ENCODE data around the gene ARL14. TPM values are rescaled to one million over a fixed set of nuclear protein-coding genes. Genes with fewer than 3 reads are reported as not detected.

ARL14 gene
- total and polyA plus RNA-seq, 11 donors, result not detected

- Histone ChIP-seq H3K27ac (no peak overlapping the region), H3K4me1 (no peaks in the 10 kb centered on the region), H3K9me3 (no peaks in the 10 kb centered on the region), H3K27me3 (no peaks in the 10 kb centered on the region), H3K36me3 (no peaks in the 10 kb centered on the region), H3K4me3 (no peak overlapping the region)
- TF ChIP-seq POLR2A (IDR thresholded peaks at IDR 0.05) (no peak), CTCF (IDR thresholded peaks at IDR 0.05) (no peak)
- no peak for DNase-seq
- ATAC-seq, result no peak
- intact Hi-C loops (cut with DNase I), result no loop called here
These were observed 9.5 kb upstream of the ARL14 start for GRCh38 chr3:160667452-160667851.

GRCh38 chr3:160668454-160668853 lies 8.5 kb upstream of the ARL14 start:
- no peaks in the 10 kb centered on the region for H3K4me1 ChIP-seq
- no peaks in the 10 kb centered on the region for H3K9me3 ChIP-seq
- no peak for ATAC-seq
- no peaks in the 10 kb centered on the region for H3K27me3 ChIP-seq
- no peak overlapping the region for H3K27ac ChIP-seq
- no peak for DNase-seq
- no peaks in the 10 kb centered on the region for H3K36me3 ChIP-seq
- TF ChIP-seq CTCF (IDR thresholded peaks at IDR 0.05) (no peak), POLR2A (IDR thresholded peaks at IDR 0.05) (no peak)
- intact Hi-C loops (cut with DNase I), result no loop called here
- no peak overlapping the region for H3K4me3 ChIP-seq

- Histone ChIP-seq H3K27me3 (no peaks in the 10 kb centered on the region), H3K27ac (no peak overlapping the region), H3K4me3 (no peak overlapping the region), H3K4me1 (no peaks in the 10 kb centered on the region), H3K9me3 (no peaks in the 10 kb centered on the region), H3K36me3 (no peaks in the 10 kb centered on the region)
- DNase-seq (no peak), ATAC-seq (no peak)
- intact Hi-C loops (cut with DNase I), result no loop called here
- 78 to 86% (median 83%) methylated on average over 6 of the region's 6 CpGs for WGBS, 4 donors
- TF ChIP-seq POLR2A (IDR thresholded peaks at IDR 0.05) (no peak), CTCF (IDR thresholded peaks at IDR 0.05) (no peak)
These were observed 5.7 kb upstream of the ARL14 start for GRCh38 chr3:160671231-160671630.

GRCh38 chr3:160671995-160672394 lies 5.0 kb upstream of the ARL14 start:
- H3K9me3 ChIP-seq, result no peaks in the 10 kb centered on the region
- H3K27ac ChIP-seq, result no peak overlapping the region
- H3K36me3 ChIP-seq, result no peaks in the 10 kb centered on the region
- intact Hi-C loops (cut with DNase I), result no loop called here
- 83 to 90% (median 86%) methylated on average over 2 of the region's 2 CpGs for WGBS, 4 donors
- no peak overlapping the region for H3K4me3 ChIP-seq
- no peaks in the 10 kb centered on the region for H3K27me3 ChIP-seq
- ATAC-seq (no peak), DNase-seq (no peak)
- TF ChIP-seq POLR2A (IDR thresholded peaks at IDR 0.05) (no peak), CTCF (IDR thresholded peaks at IDR 0.05) (no peak)
- H3K4me1 ChIP-seq, result no peaks in the 10 kb centered on the region
